ENCODE results near the gene NUAK2.
A peak's percentile ranks its signal among the peaks of the same experiment; 100 is the strongest.
"Not testable (repeated sequence)": the region's sequence is repeated elsewhere in the genome, so short reads cannot be mapped to it uniquely, and the experiment has no call there.

NUAK2 gene

GRCh38 chr1:205317311-205317917 is 4.1 kb downstream of the NUAK2 start:
- no peak for FAIRE-seq

- FAIRE-seq, result no peak
Measured at GRCh38 chr1:205316161-205316566, 5.4 kb downstream of the NUAK2 start.

GRCh38 chr1:205315008-205315618 is 6.4 kb downstream of the NUAK2 start:
- FAIRE-seq, result no peak

GRCh38 chr1:205313563-205314308 is 7.8 kb downstream of the NUAK2 start:
- FAIRE-seq, result no peak

- no peak for FAIRE-seq
Measured at GRCh38 chr1:205312866-205313562, 8.5 kb downstream of the NUAK2 start.

- no peak for FAIRE-seq
Measured at GRCh38 chr1:205310976-205311704, 10.4 kb downstream of the NUAK2 start.

- no peak for FAIRE-seq
Measured at GRCh38 chr1:205309741-205310140, 11.8 kb downstream of the NUAK2 start.

- no peak for FAIRE-seq
Measured at GRCh38 chr1:205306929-205307566, 14.5 kb downstream of the NUAK2 start.

GRCh38 chr1:205304695-205305070 is 16.9 kb downstream of the NUAK2 start:
- FAIRE-seq, result no peak

GRCh38 chr1:205304046-205304694 is 17.4 kb downstream of the NUAK2 start:
- no peak for FAIRE-seq

- no peak for FAIRE-seq
Measured at GRCh38 chr1:205303247-205303888, 18.2 kb downstream of the NUAK2 start.

GRCh38 chr1:205301842-205302588 is 19.5 kb downstream of the NUAK2 start:
- FAIRE-seq, result peak; percentile 91

- FAIRE-seq, result no peak
Measured at GRCh38 chr1:205301205-205301821, 20.2 kb downstream of the NUAK2 start.

- FAIRE-seq, result no peak
Measured at GRCh38 chr1:205300149-205300548, 21.4 kb downstream of the NUAK2 start.

- peak; percentile 95 for FAIRE-seq
Measured at GRCh38 chr1:205298191-205298994, 23.2 kb downstream of the NUAK2 start.

- FAIRE-seq, result not testable (repeated sequence)
Measured at GRCh38 chr1:205297546-205298177, 23.9 kb downstream of the NUAK2 start.

- no peak for FAIRE-seq
Measured at GRCh38 chr1:205296154-205296553, 25.4 kb downstream of the NUAK2 start.

GRCh38 chr1:205294934-205295333 is 26.6 kb downstream of the NUAK2 start:
- no peak for FAIRE-seq
